ENCODE measurements around the gene FBLL1.

The FBLL1 gene

DNA sequence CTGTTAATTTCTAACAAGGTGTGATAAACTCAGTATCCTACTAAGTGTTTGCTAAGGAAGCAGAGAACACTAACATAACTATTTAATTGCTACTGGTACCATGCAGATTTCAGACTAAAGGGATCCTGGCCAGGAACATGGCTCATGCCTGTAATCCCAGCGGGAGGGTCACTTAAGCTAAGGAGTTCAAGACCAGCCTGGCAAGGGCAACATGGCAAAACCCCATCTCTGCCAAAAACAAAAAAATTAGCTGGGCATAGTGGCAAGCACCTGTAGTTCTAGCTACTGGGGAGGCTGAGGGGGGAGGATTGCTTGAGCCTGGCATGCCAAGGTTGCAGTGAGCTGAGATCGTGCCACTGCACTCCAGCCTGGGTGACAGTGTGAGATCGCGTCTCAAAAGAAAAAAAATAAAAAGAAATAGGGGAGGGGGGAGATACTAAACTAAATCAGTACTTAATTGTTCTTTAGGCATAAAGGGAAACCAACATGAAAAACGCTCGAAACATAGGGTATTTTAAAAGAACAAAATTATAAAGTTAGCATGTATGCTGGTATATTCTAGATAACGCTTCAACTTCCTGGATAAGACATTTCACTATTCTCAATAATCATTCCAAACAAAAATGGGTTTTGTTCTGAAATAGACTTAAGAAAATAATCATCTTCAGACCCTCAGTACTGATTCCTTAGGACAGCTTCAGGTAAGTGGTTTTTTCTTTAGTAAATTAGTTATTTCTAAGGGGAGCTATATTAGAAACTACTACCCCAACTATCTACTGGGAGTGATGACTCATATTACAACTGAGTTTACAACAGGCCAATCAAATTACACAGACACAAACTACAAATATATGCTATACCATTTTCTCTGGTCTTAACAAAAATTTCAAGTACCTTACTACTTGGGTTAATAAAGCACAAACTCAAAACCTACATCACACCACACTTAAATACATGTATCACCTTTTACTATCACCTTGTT is 46.6 kb downstream of the FBLL1 start:
- TF ChIP-seq FOXP2 (optimal IDR thresholded peaks at IDR 0.05; ENCODE audit: borderline replicate concordance, extremely low read depth, extremely low read length, insufficient read depth): no peak
- TF ChIP-seq POLR2AphosphoS5 (IDR thresholded peaks at IDR 0.05; ENCODE audit: low read depth, low read length): no peak
- no peak for TF ChIP-seq TAF1 (IDR thresholded peaks at IDR 0.05; ENCODE audit: borderline replicate concordance, insufficient read depth, low read length)
- TF ChIP-seq, protein P1, sequence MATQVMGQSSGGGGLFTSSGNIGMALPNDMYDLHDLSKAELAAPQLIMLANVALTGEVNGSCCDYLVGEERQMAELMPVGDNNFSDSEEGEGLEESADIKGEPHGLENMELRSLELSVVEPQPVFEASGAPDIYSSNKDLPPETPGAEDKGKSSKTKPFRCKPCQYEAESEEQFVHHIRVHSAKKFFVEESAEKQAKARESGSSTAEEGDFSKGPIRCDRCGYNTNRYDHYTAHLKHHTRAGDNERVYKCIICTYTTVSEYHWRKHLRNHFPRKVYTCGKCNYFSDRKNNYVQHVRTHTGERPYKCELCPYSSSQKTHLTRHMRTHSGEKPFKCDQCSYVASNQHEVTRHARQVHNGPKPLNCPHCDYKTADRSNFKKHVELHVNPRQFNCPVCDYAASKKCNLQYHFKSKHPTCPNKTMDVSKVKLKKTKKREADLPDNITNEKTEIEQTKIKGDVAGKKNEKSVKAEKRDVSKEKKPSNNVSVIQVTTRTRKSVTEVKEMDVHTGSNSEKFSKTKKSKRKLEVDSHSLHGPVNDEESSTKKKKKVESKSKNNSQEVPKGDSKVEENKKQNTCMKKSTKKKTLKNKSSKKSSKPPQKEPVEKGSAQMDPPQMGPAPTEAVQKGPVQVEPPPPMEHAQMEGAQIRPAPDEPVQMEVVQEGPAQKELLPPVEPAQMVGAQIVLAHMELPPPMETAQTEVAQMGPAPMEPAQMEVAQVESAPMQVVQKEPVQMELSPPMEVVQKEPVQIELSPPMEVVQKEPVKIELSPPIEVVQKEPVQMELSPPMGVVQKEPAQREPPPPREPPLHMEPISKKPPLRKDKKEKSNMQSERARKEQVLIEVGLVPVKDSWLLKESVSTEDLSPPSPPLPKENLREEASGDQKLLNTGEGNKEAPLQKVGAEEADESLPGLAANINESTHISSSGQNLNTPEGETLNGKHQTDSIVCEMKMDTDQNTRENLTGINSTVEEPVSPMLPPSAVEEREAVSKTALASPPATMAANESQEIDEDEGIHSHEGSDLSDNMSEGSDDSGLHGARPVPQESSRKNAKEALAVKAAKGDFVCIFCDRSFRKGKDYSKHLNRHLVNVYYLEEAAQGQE (IDR thresholded peaks at IDR 0.05; ENCODE audit: insufficient read depth in 1 of 2, low read depth in 2 of 2, low read length in 2 of 2): no peak
- no peak for TF ChIP-seq SIN3A (IDR thresholded peaks at IDR 0.05; ENCODE audit: borderline replicate concordance, insufficient read depth, low read length)

DNA sequence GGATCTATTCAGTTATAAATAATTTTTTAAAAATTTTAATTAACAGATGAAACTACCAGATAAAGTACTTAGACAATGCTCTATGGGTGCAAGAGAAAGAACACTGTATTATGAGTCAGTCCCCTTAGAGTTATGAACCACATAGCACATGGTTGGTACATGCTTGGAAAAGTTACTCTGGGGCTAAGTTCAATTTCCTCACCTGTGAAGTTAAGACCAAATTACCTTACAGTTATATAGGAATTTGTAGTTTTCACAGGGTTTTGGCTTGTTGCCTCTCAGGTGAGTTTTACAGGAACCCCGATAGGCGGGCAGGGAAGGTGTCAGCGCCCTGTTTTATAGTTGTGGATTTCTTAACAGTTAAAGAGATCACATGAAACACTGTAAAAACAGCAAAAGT is 48.9 kb downstream of the FBLL1 start:
- TF ChIP-seq TAF1 (IDR thresholded peaks at IDR 0.05; ENCODE audit: borderline replicate concordance, insufficient read depth, low read length) (no peak), SIN3A (IDR thresholded peaks at IDR 0.05; ENCODE audit: borderline replicate concordance, insufficient read depth, low read length) (no peak), POLR2AphosphoS5 (IDR thresholded peaks at IDR 0.05; ENCODE audit: low read depth, low read length) (no peak), FOXP2 (optimal IDR thresholded peaks at IDR 0.05; ENCODE audit: borderline replicate concordance, extremely low read depth, extremely low read length, insufficient read depth) (no peak)
- TF ChIP-seq, protein P1 (IDR thresholded peaks at IDR 0.05; ENCODE audit: insufficient read depth in 1 of 2, low read depth in 2 of 2, low read length in 2 of 2): no peak

- TF ChIP-seq POLR2AphosphoS5 (IDR thresholded peaks at IDR 0.05; ENCODE audit: low read depth, low read length) (peak; percentile 59), TAF1 (IDR thresholded peaks at IDR 0.05; ENCODE audit: borderline replicate concordance, insufficient read depth, low read length) (peak; percentile 40; the same call in 1 of the 2 replicates), FOXP2 (optimal IDR thresholded peaks at IDR 0.05; ENCODE audit: borderline replicate concordance, extremely low read depth, extremely low read length, insufficient read depth) (no peak), SIN3A (IDR thresholded peaks at IDR 0.05; ENCODE audit: borderline replicate concordance, insufficient read depth, low read length) (peak; percentile 71; the same call in 1 of the 2 replicates)
- TF ChIP-seq, protein P1 (IDR thresholded peaks at IDR 0.05; ENCODE audit: insufficient read depth in 1 of 2, low read depth in 2 of 2, low read length in 2 of 2): no peak
Measured at GRCh38 chr5:168578538-168579487, 49.7 kb downstream of the FBLL1 start, which contains the start of gene PANK3. Gene PANK3, minus strand, starts transcription at chr5:168579368. Its CDS starts 85 bp downstream, at chr5:168579283.

DNA sequence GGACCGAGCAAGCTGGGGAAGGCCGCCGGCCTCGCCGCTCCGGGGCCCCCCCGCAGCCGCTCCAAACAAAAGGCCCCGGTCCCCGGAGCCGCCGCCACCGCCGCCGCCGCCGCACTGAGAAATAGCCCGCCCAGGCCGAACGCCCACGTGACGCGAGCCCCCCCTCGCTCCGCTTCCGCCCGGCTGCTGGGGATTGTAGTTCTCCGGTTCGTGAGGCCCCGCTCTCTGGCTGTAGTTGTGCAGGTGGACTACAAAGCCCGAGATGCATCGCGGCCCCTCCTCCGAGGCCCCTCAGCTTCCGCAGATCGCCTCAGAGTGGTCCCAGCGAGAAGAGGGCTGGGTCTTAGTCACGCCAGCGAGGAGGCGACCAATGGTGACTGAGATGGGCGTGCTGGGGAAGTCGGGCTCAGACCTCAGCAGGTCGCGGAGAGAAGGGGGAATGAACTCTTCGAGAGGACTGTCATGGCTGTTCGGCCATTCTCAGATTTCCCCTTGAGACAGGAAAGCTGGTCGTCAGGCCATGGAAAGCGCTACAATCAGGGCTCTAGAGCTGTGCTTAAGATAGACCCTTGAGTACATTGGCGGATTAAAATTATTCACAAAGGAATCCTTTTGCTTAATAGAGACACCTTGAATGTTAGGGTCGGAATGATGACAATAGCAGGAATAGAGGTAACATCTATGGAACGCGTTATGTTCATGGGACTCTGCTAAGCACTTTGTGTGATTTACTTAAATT is 50.6 kb downstream of the FBLL1 start:
- TF ChIP-seq, protein P1 (IDR thresholded peaks at IDR 0.05; ENCODE audit: insufficient read depth in 1 of 2, low read depth in 2 of 2, low read length in 2 of 2): no peak
- TF ChIP-seq TAF1 (IDR thresholded peaks at IDR 0.05; ENCODE audit: borderline replicate concordance, insufficient read depth, low read length) (peak; percentile 86; the same call in 1 of the 2 replicates), FOXP2 (optimal IDR thresholded peaks at IDR 0.05; ENCODE audit: borderline replicate concordance, extremely low read depth, extremely low read length, insufficient read depth) (peak; percentile 38), POLR2AphosphoS5 (IDR thresholded peaks at IDR 0.05; ENCODE audit: low read depth, low read length) (peak; percentile 94), SIN3A (IDR thresholded peaks at IDR 0.05; ENCODE audit: borderline replicate concordance, insufficient read depth, low read length) (no peak)
